Bone marrow (tissue), 2 donors: ENCODE results near the gene GSTCD.
"Not testable (repeated sequence)": the region's sequence is repeated elsewhere in the genome, so short reads cannot be mapped to it uniquely, and the experiment has no call there.

Experiments used
- DNase-seq, 2 donors: peaks; one replicate each; lab custom pipeline; 2025; lab: John Stamatoyannopoulos, UW

Gene GSTCD

GRCh38 chr4:105714932-105715331, 6.3 kb downstream of the GSTCD start:
- DNase-seq, result no peak

DNA sequence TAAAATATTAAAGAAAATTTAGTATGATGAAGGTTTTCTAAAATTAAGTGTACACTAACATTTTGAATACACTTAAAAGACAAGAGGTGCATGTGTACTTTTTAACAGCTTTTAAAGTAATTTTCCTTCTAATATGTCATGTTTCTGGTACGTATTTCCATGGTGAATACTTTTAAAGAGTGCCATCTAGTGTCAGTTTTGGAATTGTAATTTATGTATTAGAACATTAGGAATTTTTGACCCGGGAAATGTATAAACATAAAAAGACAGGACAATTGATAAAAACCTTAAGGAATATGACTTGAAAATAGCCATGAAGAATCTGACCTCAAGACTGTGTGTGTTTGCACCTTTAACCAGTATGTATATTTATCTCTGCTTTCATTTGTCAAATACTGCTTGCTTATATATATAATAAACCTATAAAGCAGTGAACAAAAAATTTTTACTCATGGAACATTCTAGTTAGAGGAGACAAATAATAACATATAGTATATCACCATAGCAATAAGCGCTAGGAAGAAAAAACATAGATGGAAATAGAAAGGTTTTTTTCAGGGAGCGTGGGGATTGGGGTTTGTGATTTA, 7.2 kb downstream of the GSTCD start:
- peak in 1 of 2 donors; percentile 10 for DNase-seq

DNA sequence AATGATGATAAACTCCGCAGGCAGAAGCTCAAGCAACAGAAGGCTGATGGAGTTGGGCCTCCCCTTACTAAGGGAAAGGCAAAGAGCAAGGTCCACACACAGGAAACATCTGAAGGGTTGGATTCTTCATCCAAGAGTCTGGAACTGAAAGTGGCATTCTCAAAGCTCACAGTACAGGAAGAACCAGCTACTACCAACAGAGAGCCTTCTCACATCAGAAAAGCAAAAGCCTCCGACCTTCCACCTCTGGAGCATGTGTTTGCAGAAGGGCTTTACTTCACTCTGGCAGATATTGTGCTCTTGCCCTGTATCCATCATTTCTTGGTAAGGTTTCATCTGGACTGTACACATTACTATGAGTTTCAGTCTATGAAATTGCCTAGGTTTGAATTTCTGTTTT, 10.6 kb downstream of the GSTCD start:
- no peak for DNase-seq

- DNase-seq, result no peak
Observed at GRCh38 chr4:105725623-105726022, 17.0 kb downstream of the GSTCD start.

- DNase-seq, result not testable (repeated sequence)
Observed at GRCh38 chr4:105729895-105730294, 21.3 kb downstream of the GSTCD start.

GRCh38 chr4:105735217-105735616, 26.6 kb downstream of the GSTCD start:
- not testable (repeated sequence) for DNase-seq

GRCh38 chr4:105741548-105741947, 33.0 kb downstream of the GSTCD start:
- DNase-seq, result no peak

DNA sequence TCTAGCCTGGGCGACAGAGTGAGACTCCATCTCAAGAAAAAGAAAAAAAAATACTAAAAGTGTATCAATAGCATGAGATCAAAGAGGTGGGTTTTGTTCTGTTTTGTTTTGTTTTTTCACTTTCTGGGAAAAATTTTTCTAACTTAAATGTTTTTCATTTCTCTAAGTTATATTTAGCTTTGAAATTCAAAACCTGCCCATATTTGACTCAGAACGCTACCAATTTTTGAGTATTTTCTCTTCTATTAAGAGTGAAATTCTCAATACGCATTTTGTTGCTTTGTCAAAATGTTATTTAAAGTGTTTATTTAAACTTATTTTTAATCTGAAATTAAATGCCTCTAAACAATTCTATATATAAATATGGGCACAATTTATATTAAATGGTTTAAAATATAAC, 39.6 kb downstream of the GSTCD start:
- no peak for DNase-seq

- no peak for DNase-seq
Observed at GRCh38 chr4:105751718-105752299, 43.2 kb downstream of the GSTCD start.

GRCh38 chr4:105753361-105753760, 44.8 kb downstream of the GSTCD start:
- DNase-seq, result no peak

DNA sequence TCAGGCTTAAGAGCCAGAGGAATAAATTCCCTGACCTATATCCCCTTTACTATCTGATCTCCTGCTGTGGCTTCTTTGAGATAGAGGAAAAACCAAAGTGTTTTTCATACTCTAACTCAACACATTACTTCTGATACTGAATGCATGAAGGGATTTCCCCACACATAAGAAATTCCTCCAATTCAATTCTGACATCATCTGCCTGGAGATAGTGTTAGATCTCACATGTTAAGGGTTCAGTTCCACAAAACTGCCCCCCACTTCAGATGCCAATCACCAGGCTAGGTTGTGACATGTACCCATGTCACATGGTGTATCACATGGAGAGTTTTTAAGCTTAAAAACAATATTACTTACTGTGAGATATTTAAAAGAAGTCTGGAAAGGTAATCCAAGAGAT, 46.8 kb downstream of the GSTCD start:
- DNase-seq, result no peak

GRCh38 chr4:105758958-105759357, 50.4 kb downstream of the GSTCD start:
- no peak for DNase-seq

- DNase-seq, result no peak
Observed at GRCh38 chr4:105765690-105766407, 57.3 kb downstream of the GSTCD start.

- no peak for DNase-seq
Observed at GRCh38 chr4:105767579-105767978, 59.0 kb downstream of the GSTCD start.

DNA sequence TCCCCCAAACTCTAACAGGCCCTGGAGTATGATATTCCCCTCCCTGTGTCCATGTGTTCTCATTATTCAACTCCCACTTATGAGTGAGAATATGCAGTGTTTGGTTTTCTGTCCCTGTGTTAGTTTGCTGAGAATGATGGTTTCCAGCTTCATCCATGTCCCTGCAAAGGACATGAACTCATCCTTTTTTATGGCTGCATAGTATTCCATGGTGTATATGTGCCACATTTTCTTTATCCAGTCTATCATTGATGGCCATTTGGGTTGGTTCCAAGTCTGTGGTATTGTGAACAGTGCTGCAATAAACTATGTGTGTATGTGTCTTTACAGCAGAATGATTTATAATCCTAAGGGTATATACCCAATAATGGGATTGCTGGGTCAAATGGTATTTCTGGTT, 61.9 kb downstream of the GSTCD start:
- not testable (repeated sequence) for DNase-seq

- DNase-seq, result not testable (repeated sequence)
Observed at GRCh38 chr4:105772065-105772464, 63.5 kb downstream of the GSTCD start.

GRCh38 chr4:105775760-105776415, 67.3 kb downstream of the GSTCD start:
- DNase-seq, result not testable (repeated sequence)

DNA sequence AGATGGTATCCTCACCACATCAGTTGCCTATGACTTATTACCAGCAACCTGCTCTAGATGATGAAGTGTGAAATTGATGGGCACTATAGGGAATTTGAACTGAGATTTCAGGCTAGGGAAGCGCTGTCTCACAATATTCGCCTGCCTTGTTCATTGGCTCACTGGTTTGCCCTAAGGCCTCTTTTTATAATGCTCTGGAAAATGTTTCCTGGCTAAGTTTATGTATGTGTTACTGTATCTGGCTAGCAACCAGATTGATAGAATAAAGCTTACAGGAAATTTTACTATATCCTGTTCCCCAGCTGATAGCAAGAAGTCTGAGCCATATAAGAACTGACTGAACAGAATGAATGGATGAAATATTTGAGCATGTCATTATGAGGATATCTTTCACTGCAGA, 71.6 kb downstream of the GSTCD start:
- DNase-seq, result no peak

GRCh38 chr4:105784761-105785160, 76.2 kb downstream of the GSTCD start:
- no peak for DNase-seq

DNA sequence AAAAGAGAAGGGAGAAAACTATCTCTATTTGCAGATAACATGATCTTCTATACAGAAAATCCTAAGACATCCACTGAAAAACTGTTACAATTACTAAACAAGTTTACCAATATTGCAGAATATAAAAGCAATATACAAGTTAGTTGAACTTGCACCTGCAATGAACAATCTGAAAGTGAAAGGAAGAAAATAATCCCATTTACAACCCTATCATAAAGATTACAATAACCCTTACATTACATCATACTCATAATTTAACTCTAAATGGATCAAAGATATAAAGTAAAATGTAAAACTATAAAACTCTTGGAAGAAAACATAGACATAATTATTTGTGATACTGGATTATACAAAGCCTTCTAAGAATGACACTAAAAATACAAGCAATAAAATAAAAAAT, 77.2 kb downstream of the GSTCD start:
- DNase-seq, result no peak

GRCh38 chr4:105786748-105787147, 78.2 kb downstream of the GSTCD start:
- no peak for DNase-seq

DNA sequence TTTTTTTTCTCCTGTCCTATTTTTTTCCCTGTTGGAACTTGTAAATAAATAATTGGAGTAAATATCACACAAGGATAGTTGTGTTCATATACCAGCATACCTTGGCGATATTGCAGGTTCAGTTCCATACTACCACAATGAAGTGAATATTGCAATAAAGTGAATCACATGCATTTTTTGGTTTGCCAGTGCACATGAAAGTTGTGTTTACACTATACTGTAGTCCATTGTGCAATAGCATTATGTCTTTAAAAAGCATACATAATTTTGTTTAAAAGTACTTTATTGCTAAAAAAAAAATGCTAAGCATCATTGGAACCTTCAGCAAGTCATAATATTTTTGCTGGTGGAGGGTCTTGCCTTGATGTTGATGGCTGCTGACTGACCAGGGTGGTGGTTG, 88.6 kb downstream of the GSTCD start:
- no peak for DNase-seq

DNA sequence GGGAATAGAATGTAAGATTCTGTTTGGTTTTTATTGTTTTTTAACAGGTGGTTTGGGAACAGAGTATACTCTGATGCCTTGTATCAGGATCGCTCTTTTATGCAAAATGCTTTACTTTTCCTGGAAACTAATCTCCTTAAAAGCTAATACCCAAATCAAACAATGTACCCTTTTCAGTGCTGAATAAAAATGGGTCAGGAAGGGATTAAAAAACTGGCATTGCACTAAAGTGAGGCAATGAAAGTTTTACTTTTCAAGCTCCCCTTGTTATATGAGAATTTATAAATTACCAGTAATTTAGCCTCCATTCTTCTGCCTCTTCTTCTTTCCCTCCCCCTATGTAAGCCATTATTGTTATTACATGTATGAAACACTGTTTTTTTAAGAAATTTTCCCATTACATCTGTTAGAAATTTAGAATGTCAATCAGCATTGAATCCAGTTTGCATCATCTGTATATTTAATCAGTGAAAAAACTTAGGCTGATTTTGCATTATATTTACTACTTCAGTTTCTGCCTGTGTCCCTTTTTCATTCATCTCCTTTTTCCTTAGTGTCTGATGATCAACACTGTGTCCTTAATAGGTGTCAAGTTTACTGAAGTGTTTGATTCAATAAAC, 97.0 kb downstream of the GSTCD start:
- no peak for DNase-seq
